GM18517 (cell line): ENCODE data around the gene CAMK2G.

ENCODE experiments used
- ATAC-seq: cut with Tn5 transposase; IDR thresholded peaks from one replicate; pipeline ENCODE4 v1.9.1; 2021; ENCODE audit warnings: mild to moderate bottlenecking, moderate library complexity; ENCODE audit not compliant: unreplicated experiment

Gene CAMK2G

DNA sequence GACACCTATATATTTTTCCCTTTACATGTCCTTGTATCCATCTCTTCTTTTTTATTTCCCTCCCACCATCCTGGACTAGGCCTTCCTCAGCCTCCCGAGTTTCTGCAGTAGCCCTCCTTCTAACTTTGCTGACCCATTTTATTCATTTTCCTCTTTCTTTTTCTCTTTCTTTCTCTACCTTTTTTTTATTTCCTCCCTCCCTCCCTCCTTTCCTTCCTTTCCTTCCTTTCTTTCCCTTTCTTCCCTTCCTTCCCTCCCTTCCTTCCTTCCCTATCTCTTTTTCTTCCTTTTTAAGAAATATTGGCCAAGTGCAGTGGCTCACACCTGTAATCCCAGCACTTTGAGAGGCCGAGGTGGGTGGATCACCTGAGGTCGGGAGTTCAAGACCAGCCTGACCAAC, 9.7 kb upstream of the CAMK2G start:
- no peak for ATAC-seq

- ATAC-seq: no peak
Observed at GRCh38 chr10:73881221-73881919, 7.0 kb upstream of the CAMK2G start.

DNA sequence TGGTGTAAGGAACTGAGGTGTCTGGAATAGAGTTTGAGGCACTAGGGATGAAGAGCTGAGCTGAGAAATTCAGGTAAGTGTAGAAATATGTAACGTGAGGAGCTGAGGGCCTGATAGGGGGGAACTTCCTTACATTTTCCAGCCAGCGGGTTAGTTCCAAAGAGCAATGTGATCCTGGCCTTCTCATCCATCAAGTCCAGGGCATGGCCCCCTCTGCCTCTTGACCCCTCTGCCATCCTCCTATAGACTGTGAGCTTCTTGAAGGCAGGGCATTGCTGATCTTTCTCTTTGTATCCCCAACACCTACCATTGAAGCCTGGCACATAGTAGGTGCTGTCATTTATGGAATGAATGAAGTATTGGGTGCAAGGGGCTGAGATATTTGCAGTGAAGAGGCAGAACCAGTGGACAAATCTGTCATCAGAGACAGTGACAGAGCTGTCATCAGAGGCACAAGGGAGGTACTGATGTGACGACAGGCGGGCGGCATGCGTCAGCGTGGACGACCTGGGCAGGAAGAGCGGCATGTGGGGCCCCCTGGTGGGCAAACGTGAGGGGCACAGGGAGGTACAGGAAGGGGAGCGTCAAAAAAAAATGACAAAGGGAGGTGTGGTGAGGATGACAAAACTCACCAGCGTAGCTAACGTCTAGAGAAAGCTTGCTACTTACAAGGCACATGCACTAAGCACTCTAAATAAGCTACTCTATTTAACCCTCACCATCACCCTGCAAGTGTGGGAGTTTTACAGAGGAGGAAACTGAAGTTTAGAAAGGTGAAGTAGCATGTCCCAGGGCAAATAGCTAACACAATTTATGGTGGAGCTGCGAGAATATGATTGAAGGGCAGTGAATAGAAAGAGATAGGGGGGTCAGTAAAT, 5.2 kb upstream of the CAMK2G start:
- ATAC-seq: peak; percentile 69

GRCh38 chr10:73878365-73878764, 4.0 kb upstream of the CAMK2G start:
- no peak for ATAC-seq

- ATAC-seq: no peak
Observed at GRCh38 chr10:73877533-73878160, 3.3 kb upstream of the CAMK2G start.

DNA sequence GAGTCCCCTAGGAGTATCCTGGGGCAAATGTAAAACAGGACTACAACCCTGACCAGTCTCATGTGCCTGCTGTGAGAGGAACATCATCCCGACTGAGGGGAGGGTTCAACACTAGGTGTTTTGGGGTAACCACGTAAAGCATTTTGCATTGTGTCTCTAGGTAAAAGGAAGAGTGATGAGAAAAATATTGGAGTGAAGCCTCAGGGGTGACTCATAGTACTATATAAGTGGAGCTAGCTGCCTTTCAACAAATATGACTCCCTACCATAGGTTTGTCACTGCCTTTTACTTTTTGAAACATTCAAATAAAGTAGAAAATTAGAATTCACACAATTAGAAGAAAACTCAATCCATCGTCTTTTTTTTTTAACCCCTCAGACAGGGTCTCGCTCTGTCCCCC, 2.6 kb upstream of the CAMK2G start:
- ATAC-seq: no peak

DNA sequence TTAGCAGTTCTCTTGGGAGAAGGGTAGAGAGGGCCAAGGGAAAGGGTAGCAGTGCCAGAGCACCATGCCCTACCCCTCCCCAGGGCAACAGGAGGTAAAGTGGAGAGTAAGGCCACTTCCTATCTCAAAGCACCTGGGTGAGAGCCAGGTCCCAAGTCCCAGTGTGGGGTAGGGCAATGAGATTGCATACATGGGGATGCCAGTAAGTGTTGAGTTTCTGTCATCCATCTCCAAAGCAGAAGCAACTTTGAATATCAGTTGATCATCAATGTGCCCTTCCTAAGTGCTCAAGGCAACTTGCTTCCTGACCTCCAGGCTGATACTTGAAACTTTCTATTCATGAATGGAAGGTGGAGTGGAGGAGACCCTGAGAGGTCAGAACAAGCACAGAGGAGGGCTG, 2.2 kb upstream of the CAMK2G start:
- ATAC-seq: no peak

GRCh38 chr10:73876157-73876556, 1.8 kb upstream of the CAMK2G start:
- no peak for ATAC-seq

DNA sequence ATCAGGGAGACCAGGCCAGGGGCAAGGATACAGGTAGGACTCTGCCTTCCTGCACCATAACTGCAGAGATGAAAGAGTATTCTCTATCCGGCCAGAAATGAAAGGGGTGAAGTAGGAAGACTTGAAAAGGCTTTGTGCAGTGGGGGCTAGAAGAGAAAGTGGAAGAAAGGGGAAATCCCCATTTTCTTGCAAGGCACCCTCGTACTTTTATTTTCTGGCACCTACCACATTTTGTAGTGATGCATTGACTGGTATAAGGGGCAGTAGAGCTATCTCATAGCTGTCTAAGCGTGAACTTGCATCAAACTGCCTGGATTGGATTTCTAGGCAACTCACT, 752 bp upstream of the CAMK2G start:
- ATAC-seq: peak; percentile 25

- ATAC-seq: no peak
Observed at GRCh38 chr10:73873838-73874215, 528 bp downstream of the CAMK2G start.

- no peak for ATAC-seq
Observed at GRCh38 chr10:73873142-73873837, 1.1 kb downstream of the CAMK2G start.

DNA sequence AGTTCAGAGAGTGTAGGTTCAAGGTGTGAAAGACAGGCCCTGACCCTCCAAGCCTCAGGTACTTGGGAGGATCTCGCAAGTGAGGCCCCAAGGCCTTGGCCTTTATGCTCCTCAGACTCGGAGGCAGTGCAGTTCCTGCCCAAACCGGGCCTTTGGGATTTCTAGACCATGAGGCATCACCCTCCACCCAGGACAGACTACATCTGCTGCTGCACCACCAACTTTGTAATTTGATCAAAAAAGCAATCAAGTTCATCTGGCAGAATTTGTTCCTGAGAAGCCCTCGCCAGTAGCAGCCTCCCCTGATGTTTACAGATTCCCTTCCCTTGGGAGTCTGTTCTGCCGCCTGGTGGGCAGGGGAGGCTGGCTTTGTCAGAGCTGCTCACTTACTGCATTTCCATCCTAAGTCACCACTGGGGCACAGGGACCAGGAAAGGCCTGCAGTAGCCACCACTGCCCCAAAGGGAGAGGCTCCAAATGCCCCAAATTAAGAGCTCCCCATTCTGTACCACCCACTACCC, 2.1 kb downstream of the CAMK2G start:
- ATAC-seq: no peak

- ATAC-seq: no peak
Observed at GRCh38 chr10:73871295-73872189, 2.8 kb downstream of the CAMK2G start.

GRCh38 chr10:73868655-73869195, 5.6 kb downstream of the CAMK2G start:
- no peak for ATAC-seq

GRCh38 chr10:73867871-73868631, 6.3 kb downstream of the CAMK2G start:
- ATAC-seq: no peak

DNA sequence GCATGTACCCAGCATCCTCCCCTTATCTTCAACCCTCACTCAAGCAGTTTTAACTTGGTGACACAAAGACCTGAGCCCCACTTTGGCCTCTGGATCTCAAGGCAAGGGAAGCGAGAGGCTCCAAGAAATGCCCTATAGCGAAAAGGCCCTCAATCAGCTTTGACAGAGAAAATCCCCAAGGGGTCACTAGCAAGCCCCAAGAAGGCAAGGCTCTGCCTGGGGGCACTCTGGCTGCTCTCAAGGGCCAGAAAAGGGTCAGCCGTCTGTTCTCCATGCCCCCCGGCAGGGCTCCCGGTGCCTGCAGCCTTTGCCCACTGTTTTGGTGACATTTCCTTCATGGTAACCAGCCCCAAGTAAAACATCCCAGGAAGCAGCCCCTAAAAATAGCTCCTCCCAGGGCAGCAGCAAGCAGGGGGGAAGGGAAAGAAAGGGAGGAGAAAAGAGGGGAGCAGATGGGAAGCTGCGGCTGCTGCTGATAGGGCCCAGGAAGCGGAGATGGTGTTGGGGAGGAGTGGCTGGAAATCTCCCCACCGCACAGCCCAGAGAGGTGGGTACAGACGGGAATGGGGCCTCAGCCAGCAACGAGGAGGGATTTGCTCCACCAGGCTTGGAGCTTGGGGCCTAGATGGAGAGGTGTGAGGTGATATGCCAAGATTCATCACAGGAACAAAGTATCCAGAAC, 7.1 kb downstream of the CAMK2G start:
- no peak for ATAC-seq

DNA sequence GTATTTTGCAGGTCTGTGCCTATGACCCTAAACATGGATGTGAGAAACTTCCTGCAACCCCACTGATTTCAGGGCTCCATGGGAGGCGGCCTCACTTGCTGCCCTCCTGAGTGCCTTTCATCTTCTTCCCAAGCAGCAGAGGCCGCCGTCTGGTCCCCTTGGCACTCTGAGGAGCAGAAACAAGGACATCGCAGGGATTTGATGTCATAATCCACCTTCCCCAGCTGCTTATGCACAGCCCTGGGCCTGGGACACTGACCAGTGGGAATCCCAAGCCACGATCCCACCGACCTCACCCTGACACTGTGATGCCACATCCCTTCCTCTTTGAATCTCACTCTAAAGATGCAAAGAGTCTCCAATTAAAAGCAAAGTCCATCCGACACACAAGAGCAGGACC, 7.7 kb downstream of the CAMK2G start:
- ATAC-seq: no peak
